ENCODE data around the gene ATPAF2. TPM values are rescaled to one million over a fixed set of nuclear protein-coding genes. Genes with fewer than 3 reads are reported as not detected.
A peak's percentile ranks its signal among the peaks of the same experiment; 100 is the strongest.

Gene ATPAF2
- total and polyA plus RNA-seq, 9 donors: 5.5 to 34.5 (median 15.5) TPM

DNA sequence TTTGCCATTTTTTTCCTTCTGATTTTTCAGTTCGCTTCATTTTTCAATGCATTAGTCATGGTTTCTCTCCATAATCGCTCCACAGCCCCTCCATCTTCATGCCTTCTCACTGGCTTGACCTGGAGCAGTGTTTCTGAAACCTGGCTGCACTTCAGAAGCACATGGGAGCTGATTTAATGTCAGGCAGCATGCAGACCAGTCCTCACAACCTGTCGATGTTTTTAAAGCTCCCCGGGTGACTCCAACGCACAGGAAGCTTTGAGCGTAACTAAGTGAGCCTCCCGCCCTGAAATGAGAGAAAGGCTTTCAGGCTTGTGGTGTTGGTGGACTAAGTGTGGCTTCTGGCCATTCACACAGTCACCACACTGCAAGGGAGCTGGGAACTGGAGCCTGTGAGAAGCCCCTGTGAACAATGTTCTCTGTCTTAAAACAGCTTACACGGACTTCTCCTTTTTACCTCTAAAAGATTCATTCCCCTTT lies 31.9 kb upstream of the ATPAF2 start:
- 1 to 2% (median 1%) methylated on average over 8 of the region's 8 CpGs for WGBS, 3 donors
- Histone ChIP-seq H3K27ac (no peak overlapping the region), H3K9me3 (no peaks in the 10 kb centered on the region), H3K4me1 (ENCODE audit: insufficient read depth) (no peaks in the 10 kb centered on the region), H3K36me3 (no peaks in the 10 kb centered on the region), H3K4me3 (no peak overlapping the region), H3K27me3 (no peaks in the 10 kb centered on the region)
- TF ChIP-seq, protein P1, sequence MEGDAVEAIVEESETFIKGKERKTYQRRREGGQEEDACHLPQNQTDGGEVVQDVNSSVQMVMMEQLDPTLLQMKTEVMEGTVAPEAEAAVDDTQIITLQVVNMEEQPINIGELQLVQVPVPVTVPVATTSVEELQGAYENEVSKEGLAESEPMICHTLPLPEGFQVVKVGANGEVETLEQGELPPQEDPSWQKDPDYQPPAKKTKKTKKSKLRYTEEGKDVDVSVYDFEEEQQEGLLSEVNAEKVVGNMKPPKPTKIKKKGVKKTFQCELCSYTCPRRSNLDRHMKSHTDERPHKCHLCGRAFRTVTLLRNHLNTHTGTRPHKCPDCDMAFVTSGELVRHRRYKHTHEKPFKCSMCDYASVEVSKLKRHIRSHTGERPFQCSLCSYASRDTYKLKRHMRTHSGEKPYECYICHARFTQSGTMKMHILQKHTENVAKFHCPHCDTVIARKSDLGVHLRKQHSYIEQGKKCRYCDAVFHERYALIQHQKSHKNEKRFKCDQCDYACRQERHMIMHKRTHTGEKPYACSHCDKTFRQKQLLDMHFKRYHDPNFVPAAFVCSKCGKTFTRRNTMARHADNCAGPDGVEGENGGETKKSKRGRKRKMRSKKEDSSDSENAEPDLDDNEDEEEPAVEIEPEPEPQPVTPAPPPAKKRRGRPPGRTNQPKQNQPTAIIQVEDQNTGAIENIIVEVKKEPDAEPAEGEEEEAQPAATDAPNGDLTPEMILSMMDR (IDR thresholded peaks at IDR 0.05): no peak
- TF ChIP-seq POLR2A (IDR thresholded peaks at IDR 0.05): no peak
- no peak for TF ChIP-seq EP300 (IDR thresholded peaks at IDR 0.05)
- peak in 1 of 5 donors; percentile 13 for DNase-seq
- intact Hi-C loops (cut with DNase I): no loop called here

DNA sequence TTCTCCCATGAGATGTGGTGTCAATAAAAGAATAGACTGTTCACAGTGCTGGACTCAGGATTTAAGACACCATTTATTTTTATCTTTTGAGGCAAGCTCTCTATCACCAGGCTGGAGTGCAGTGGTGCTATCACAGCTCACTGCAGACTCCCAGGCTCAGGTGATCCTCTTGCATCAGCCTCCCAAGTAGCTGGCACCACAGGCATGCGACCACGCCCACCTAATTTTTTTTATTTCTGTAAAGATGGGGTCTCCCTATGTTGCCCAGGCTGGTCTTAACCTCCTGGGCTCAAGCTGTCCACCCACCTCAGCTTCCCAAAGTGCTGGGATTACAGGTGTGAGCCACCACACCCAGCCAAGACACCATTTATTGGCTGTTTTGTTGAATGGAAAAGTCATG lies 30.1 kb upstream of the ATPAF2 start:
- no peak for TF ChIP-seq POLR2A (IDR thresholded peaks at IDR 0.05)
- TF ChIP-seq EP300 (IDR thresholded peaks at IDR 0.05): no peak
- TF ChIP-seq, protein P1 (IDR thresholded peaks at IDR 0.05): no peak
- no peak overlapping the region for H3K4me3 ChIP-seq
- no peaks in the 10 kb centered on the region for H3K9me3 ChIP-seq
- 96 to 100% (median 98%) methylated on average over 2 of the region's 2 CpGs for WGBS, 3 donors
- no peak for DNase-seq
- no peaks in the 10 kb centered on the region for H3K36me3 ChIP-seq
- no peaks in the 10 kb centered on the region for H3K27me3 ChIP-seq
- H3K27ac ChIP-seq: no peak overlapping the region
- intact Hi-C loops (cut with DNase I): no loop called here
- H3K4me1 ChIP-seq (ENCODE audit: insufficient read depth): no peaks in the 10 kb centered on the region

DNA sequence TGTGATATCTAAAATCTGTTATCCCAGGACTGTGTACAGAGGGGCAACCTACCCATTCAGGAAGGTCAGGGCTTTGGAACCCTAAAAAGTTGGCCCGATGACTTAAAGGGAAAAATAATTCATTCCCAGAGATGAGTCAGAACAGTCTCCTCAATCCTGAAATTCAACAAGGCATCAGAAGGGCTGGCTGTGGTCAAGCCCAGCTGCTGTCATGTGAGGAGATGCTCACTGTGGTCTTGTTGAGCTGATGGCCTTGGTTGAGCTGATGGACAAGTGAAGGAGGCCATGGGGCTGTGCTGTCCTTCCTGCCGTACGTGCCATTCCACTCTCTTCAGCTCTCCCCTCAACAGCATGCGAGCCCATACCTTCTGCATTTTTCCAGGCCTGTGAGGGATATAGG lies 27.9 kb upstream of the ATPAF2 start:
- H3K4me3 ChIP-seq: no peak overlapping the region
- no peak overlapping the region for H3K27ac ChIP-seq
- DNase-seq: no peak
- intact Hi-C loops (cut with DNase I): loop anchor here in 1 of 4 donors (2.0 kb wide), 1 partner anchor 34 kb away; no protein-coding TSS in a partner anchor
- H3K9me3 ChIP-seq: no peaks in the 10 kb centered on the region
- 94 to 97% (median 94%) methylated on average over 4 of the region's 4 CpGs for WGBS, 3 donors
- TF ChIP-seq, protein P1 (IDR thresholded peaks at IDR 0.05): no peak
- no peak for TF ChIP-seq EP300 (IDR thresholded peaks at IDR 0.05)
- no peak for TF ChIP-seq POLR2A (IDR thresholded peaks at IDR 0.05)
- H3K27me3 ChIP-seq: no peaks in the 10 kb centered on the region
- H3K4me1 ChIP-seq (ENCODE audit: insufficient read depth): no peaks in the 10 kb centered on the region
- H3K36me3 ChIP-seq: no peaks in the 10 kb centered on the region

DNA sequence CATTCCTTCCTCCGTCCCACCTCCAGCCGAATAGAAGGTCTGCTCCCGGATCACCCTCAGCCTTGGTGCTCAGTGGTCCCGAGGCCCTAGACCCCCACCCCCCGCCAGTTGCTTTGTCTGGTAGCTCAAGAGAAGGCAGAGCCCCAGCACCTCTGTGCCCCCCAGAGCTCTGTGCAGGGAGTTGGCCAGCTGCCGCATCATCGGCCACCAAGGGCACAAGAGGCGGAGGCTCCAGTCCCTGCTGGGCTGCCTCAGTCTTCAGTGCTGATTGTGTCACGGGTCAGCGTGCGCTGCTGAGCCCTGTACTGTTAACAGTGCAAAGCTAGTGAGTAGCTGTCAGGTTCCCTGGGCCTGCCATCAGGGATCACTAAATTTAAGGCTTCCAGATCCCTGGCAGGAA lies 26.6 kb upstream of the ATPAF2 start:
- Histone ChIP-seq H3K9me3 (no peaks in the 10 kb centered on the region), H3K4me3 (no peak overlapping the region), H3K27ac (no peak overlapping the region), H3K36me3 (no peaks in the 10 kb centered on the region), H3K27me3 (no peaks in the 10 kb centered on the region), H3K4me1 (ENCODE audit: insufficient read depth) (no peaks in the 10 kb centered on the region)
- TF ChIP-seq EP300 (IDR thresholded peaks at IDR 0.05) (no peak), POLR2A (IDR thresholded peaks at IDR 0.05) (no peak)
- TF ChIP-seq, protein P1 (IDR thresholded peaks at IDR 0.05): no peak
- no peak for DNase-seq
- intact Hi-C loops (cut with DNase I): no loop called here
- WGBS, 3 donors: 90 to 93% (median 92%) methylated on average over 11 of the region's 11 CpGs
